ENCODE results near the gene MCF2.
"Not testable (repeated sequence)": the region's sequence is repeated elsewhere in the genome, so short reads cannot be mapped to it uniquely, and the experiment has no call there.

MCF2 gene

GRCh38 chrX:139708067-139708466 lies at the start of gene MCF2:
Gene MCF2, minus strand, starts transcription at chrX:139708167. Its CDS starts 56,423 bp downstream, at chrX:139651744.
- DNase-seq = no peak

- DNase-seq = no peak
These were observed 43.1 kb upstream of the MCF2 start for GRCh38 chrX:139751053-139751452.

GRCh38 chrX:139750390-139750789 lies 42.4 kb upstream of the MCF2 start:
- DNase-seq = no peak

- DNase-seq = no peak
These were observed 31.2 kb upstream of the MCF2 start for GRCh38 chrX:139739138-139739537.

GRCh38 chrX:139738581-139738980 lies 30.6 kb upstream of the MCF2 start:
- DNase-seq = no peak

- DNase-seq = no peak
These were observed 28.2 kb upstream of the MCF2 start for GRCh38 chrX:139736151-139736550.

- DNase-seq = no peak
These were observed 27.0 kb upstream of the MCF2 start for GRCh38 chrX:139734996-139735395.

GRCh38 chrX:139725720-139726119 lies 17.8 kb upstream of the MCF2 start:
- DNase-seq = no peak

- no peak for DNase-seq
These were observed 16.7 kb upstream of the MCF2 start for GRCh38 chrX:139724626-139725025.

GRCh38 chrX:139720979-139721378 lies 13.0 kb upstream of the MCF2 start:
- DNase-seq = no peak

- DNase-seq = no peak
These were observed 12.2 kb upstream of the MCF2 start for GRCh38 chrX:139720136-139720535.

- no peak for DNase-seq
These were observed 5.3 kb downstream of the MCF2 start for GRCh38 chrX:139702658-139703057.

- no peak for DNase-seq
These were observed 15.1 kb downstream of the MCF2 start for GRCh38 chrX:139692908-139693307.

GRCh38 chrX:139692506-139692849 lies 15.5 kb downstream of the MCF2 start:
- DNase-seq = no peak

- DNase-seq = no peak
These were observed 16.0 kb downstream of the MCF2 start for GRCh38 chrX:139691843-139692505.

- DNase-seq = no peak
These were observed 16.5 kb downstream of the MCF2 start for GRCh38 chrX:139691493-139691842.

- DNase-seq = not testable (repeated sequence)
These were observed 22.8 kb downstream of the MCF2 start for GRCh38 chrX:139685175-139685574.

- no peak for DNase-seq
These were observed 27.6 kb downstream of the MCF2 start for GRCh38 chrX:139680356-139680755.

- no peak for DNase-seq
These were observed 60.4 kb downstream of the MCF2 start for GRCh38 chrX:139647597-139647996.

- DNase-seq = no peak
These were observed 65.6 kb downstream of the MCF2 start for GRCh38 chrX:139642241-139642927.

- DNase-seq = no peak
These were observed 67.7 kb downstream of the MCF2 start for GRCh38 chrX:139640259-139640658.

- no peak for DNase-seq
These were observed 68.7 kb downstream of the MCF2 start for GRCh38 chrX:139639253-139639652.

- DNase-seq = no peak
These were observed 107.9 kb downstream of the MCF2 start for GRCh38 chrX:139600105-139600504.

GRCh38 chrX:139596068-139596467 lies 111.9 kb downstream of the MCF2 start:
- DNase-seq = no peak

GRCh38 chrX:139585613-139586012 lies 122.4 kb downstream of the MCF2 start:
- DNase-seq = no peak
